Sigmoid colon (tissue), 7 donors: ENCODE data around the gene NFATC1. TPM values are rescaled to one million over a fixed set of nuclear protein-coding genes. Genes with fewer than 3 reads are reported as not detected.

ENCODE experiments used
- DNase-seq: peaks from one replicate; pipeline ENCODE4 v3.0.0-alpha.2; 2019
- H3K27ac ChIP-seq, 4 donors: fragments of 200-600 bp; sonication (generic); one replicate each; pipeline ENCODE4 v1.5.1; 2016 to 2019; ENCODE audit warnings: mild to moderate bottlenecking in 1 of 4
- H3K27me3 ChIP-seq, 3 donors: fragments of 200-600 bp; sonication (generic); one replicate each; pipeline ENCODE4 v1.5.1; 2019; ENCODE audit warnings: mild to moderate bottlenecking in 1 of 3
- H3K36me3 ChIP-seq, 4 donors: fragments of 200-600 bp; sonication (generic); one replicate each; pipeline ENCODE4 v1.5.1; 2016 to 2019
- H3K4me1 ChIP-seq, 4 donors: fragments of 200-600 bp; sonication (generic); one replicate each; pipeline ENCODE4 v1.5.1; 2017 to 2019
- H3K4me3 ChIP-seq, 4 donors: fragments of 200-600 bp; sonication (generic); one replicate each; pipeline ENCODE4 v1.5.1; 2017 to 2019; ENCODE audit warnings: mild to moderate bottlenecking in 2 of 4, moderate library complexity in 1 of 4
- H3K9me3 ChIP-seq, 4 donors: fragments of 200-600 bp in 3 of 4; sonication (generic) in 3 of 4; one replicate each; pipeline versions ENCODE4 v1.5.1 to v1.6.1; 2013 to 2019
- CTCF ChIP-seq, 4 experiments: fragments of 450-650 bp in 3 of 4; fragments of 200-600 bp in 1 of 4; IDR thresholded peaks; one replicate each; pipeline ENCODE4 v1.5.1; 2016 to 2019; ENCODE audit warnings: antibody characterized with exemption in 4 of 4, mild to moderate bottlenecking in 3 of 4, moderate library complexity in 2 of 4
- EP300 ChIP-seq, 4 donors: sonication (generic); formaldehyde crosslinking; IDR thresholded peaks; one replicate each; pipeline ENCODE4 v1.6.1; 2017; ENCODE audit warnings: antibody characterized with exemption in 4 of 4
- POLR2A ChIP-seq, 2 donors: fragments of 450-650 bp; IDR thresholded peaks; one replicate each; pipeline ENCODE4 v1.6.1; 2016; ENCODE audit warnings: antibody characterized with exemption in 2 of 2, mild to moderate bottlenecking in 2 of 2, moderate library complexity in 2 of 2
- POLR2AphosphoS5 ChIP-seq, 4 donors: sonication (generic); formaldehyde crosslinking; IDR thresholded peaks; one replicate each; pipeline ENCODE4 v1.6.1; 2017; ENCODE audit warnings: antibody characterized with exemption in 4 of 4
- WGBS, 2 donors: extraction: QIAGEN DNeasy Blood & Tissue Kit; methylation state at CpG; one replicate each; pipeline ENCODE4 v1.1.7; 2013; 5-methylcytosine and 5-hydroxymethylcytosine counted together
- intact Hi-C: fragments of 100-400 bp; cut with DNase I; formaldehyde crosslinking; loops from one replicate; pipeline ENCODE4 v1.15.1; 2023
- polyA plus RNA-seq, 3 donors: library from polyadenylated mRNA; stranded (reverse); fragments of 200-250 nt; gene quantifications; one replicate each; pipeline ENCODE4 v1.2.3, GENCODE V29; 2013
- total RNA-seq, 4 donors: library from RNA; depleted of rRNA; stranded (reverse); fragments of >200 nt; gene quantifications; one replicate each; pipeline ENCODE4 v1.1.0, GENCODE V29; 2016
- donor health status: healthy with polysubstance abuse.
- donor health status: Bipolar disorder and iron deficiency.
- donor health status: healthy.

Gene NFATC1
- total and polyA plus RNA-seq, 7 donors, result 1.6 to 13.8 (median 10.7) TPM

DNA sequence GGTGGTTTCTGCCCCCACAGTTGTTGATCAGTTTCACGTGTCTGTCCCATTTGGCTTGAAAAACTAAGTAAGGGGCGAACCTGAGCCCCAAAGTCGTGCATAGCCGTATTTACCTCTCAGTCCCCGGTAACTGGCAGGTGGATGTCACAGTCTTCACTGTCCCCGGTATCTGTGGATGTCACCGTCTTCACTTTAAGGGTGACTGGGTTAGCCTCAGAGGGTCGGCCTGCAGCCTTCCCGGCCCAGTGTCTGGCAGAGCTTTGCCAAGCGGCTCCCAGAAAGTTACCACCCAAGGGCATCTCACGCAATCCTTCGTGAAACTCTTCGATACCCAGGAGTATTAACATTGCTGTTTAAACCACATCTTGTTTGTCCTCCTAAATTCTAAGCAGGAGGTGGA is 158.6 kb downstream of the NFATC1 start:
- no peak overlapping the region for H3K27ac ChIP-seq
- H3K4me3 ChIP-seq, result no peak overlapping the region
- no peaks in the 10 kb centered on the region for H3K4me1 ChIP-seq
- no peaks in the 10 kb centered on the region for H3K36me3 ChIP-seq
- H3K27me3 ChIP-seq, result no peaks in the 10 kb centered on the region
- WGBS, 2 donors, result 89 to 92% methylated on average over 13 of the region's 13 CpGs
- intact Hi-C loops, result no loop called here
- no peaks in the 10 kb centered on the region for H3K9me3 ChIP-seq
- TF ChIP-seq POLR2AphosphoS5 (IDR thresholded peaks at IDR 0.05) (no peak), EP300 (IDR thresholded peaks at IDR 0.05) (no peak), POLR2A (IDR thresholded peaks at IDR 0.05) (no peak), CTCF (IDR thresholded peaks at IDR 0.05) (no peak)
- DNase-seq, result no peak

GRCh38 chr18:79554945-79555645 is 159.4 kb downstream of the NFATC1 start:
- H3K27ac ChIP-seq, result no peak overlapping the region
- TF ChIP-seq POLR2AphosphoS5 (IDR thresholded peaks at IDR 0.05) (no peak), POLR2A (IDR thresholded peaks at IDR 0.05) (no peak), EP300 (IDR thresholded peaks at IDR 0.05) (no peak), CTCF (IDR thresholded peaks at IDR 0.05) (no peak)
- H3K9me3 ChIP-seq, result no peaks in the 10 kb centered on the region
- no peak for DNase-seq
- H3K4me3 ChIP-seq, result no peak overlapping the region
- intact Hi-C loops, result no loop called here
- 81 to 86% methylated on average over 30 of the region's 30 CpGs for WGBS, 2 donors
- no peaks in the 10 kb centered on the region for H3K36me3 ChIP-seq
- H3K4me1 ChIP-seq, result no peaks in the 10 kb centered on the region
- H3K27me3 ChIP-seq, result no peaks in the 10 kb centered on the region

DNA sequence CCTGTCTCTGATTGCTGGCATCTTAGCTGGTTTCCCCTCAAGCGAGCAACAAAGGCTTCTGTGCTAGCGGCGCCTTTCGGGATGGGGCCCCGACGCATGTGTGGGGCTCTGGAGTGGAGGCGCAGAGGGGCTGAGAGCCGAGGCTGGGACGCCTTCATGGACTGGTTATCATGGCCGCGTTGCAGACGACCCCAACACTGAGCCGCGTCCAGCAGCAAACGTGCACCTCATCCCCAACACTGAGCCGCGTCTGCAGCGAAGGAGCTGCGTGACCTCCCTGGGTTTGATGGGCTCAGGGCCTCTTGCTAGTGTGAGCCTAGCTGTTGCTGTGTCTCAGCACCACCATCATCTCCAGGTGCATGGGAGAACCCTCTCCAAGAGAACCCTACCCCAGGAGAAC is 160.2 kb downstream of the NFATC1 start:
- intact Hi-C loops, result no loop called here
- Histone ChIP-seq H3K27me3 (no peaks in the 10 kb centered on the region), H3K27ac (no peak overlapping the region), H3K4me3 (no peak overlapping the region), H3K4me1 (no peaks in the 10 kb centered on the region), H3K9me3 (no peaks in the 10 kb centered on the region), H3K36me3 (no peaks in the 10 kb centered on the region)
- TF ChIP-seq EP300 (IDR thresholded peaks at IDR 0.05) (no peak), POLR2A (IDR thresholded peaks at IDR 0.05) (no peak), POLR2AphosphoS5 (IDR thresholded peaks at IDR 0.05) (no peak), CTCF (IDR thresholded peaks at IDR 0.05) (no peak)
- 96% methylated on average over 19 of the region's 19 CpGs for WGBS, 2 donors
- no peak for DNase-seq

GRCh38 chr18:79556829-79557585 is 161.3 kb downstream of the NFATC1 start:
- intact Hi-C loops, result no loop called here
- no peak overlapping the region for H3K4me3 ChIP-seq
- TF ChIP-seq POLR2A (IDR thresholded peaks at IDR 0.05) (no peak), CTCF (IDR thresholded peaks at IDR 0.05) (no peak), POLR2AphosphoS5 (IDR thresholded peaks at IDR 0.05) (no peak), EP300 (IDR thresholded peaks at IDR 0.05) (no peak)
- no peaks in the 10 kb centered on the region for H3K27me3 ChIP-seq
- 71 to 85% methylated on average over 21 of the region's 21 CpGs for WGBS, 2 donors
- peak; percentile 58 for DNase-seq
- no peaks in the 10 kb centered on the region for H3K36me3 ChIP-seq
- no peaks in the 10 kb centered on the region for H3K4me1 ChIP-seq
- no peaks in the 10 kb centered on the region for H3K9me3 ChIP-seq
- H3K27ac ChIP-seq, result no peak overlapping the region
